ENCODE measurements around the gene SHMT2. TPM values are rescaled to one million over a fixed set of nuclear protein-coding genes. Genes with fewer than 3 reads are reported as not detected.

The SHMT2 gene
- total RNA-seq, 1 donor from 2014 or later = 90.2 TPM

DNA sequence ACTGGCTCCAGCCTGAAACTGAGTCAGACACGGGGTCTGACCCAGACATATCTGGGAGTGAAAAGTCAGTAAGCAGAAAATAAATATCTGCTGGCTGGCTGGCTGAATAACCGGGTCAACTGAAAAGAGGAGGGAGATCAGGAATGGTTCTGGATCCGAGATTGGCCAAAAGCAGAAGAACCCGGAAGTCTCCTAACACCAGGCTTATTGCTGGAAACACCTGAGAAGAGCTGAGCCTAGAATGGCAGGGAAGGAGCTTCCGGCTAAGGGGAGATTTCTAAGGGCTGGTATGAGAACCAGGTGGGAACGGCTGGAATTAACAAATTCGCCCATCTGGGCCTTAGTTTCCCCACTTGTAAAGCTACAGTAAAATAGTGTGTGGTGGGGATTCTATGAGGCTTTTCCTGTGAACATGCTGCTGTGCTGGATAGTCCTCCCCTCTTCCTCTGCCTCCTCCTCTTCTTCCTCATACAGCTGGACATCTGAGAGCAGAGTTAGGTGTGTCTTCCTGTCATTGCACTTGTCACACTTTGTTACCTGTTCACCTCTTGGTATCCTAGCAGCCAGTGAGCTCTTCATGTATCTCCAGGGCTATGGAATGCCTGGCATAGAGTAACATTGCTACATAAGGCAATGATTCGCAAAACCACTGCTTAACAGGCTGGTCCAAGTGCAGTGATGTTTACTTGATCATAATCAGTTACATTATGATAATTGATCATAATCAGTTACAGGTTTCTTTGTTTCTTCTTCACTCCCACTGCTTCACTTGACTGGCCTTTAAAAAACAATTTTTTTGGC lies 2.0 kb upstream of the SHMT2 start:
- H3K9ac ChIP-seq = no peak overlapping the region
- peaks cover 68% of the 10 kb centered on the region for H3K27me3 ChIP-seq
- no peak overlapping the region for H3K27ac ChIP-seq
- peaks cover 38% of the 10 kb centered on the region for H4K20me1 ChIP-seq (ENCODE audit: low read depth)
- TF ChIP-seq EZH2phosphoT487 (IDR thresholded peaks at IDR 0.05) (no peak), CTCF (IDR thresholded peaks at IDR 0.05) (no peak), EZH2 (IDR thresholded peaks at IDR 0.05) (no peak)
- H2AFZ ChIP-seq (replicated peaks) = no peak overlapping the region
- H3K9me3 Mint-ChIP-seq = peaks cover 4% of the 10 kb centered on the region
- H3K4me3 ChIP-seq = peak overlapping the region; percentile 43
- H3K4me3 Mint-ChIP-seq = peak overlapping the region; percentile 77
- no peaks in the 10 kb centered on the region for H3K9me3 ChIP-seq (ENCODE audit: low read depth)
- H3K4me2 ChIP-seq = peak overlapping the region; percentile 90
- H3K36me3 Mint-ChIP-seq = peaks cover 6% of the 10 kb centered on the region
- H3F3A ChIP-seq (ENCODE audit: low read depth) = peaks cover 27% of the 10 kb centered on the region
- H3K4me1 Mint-ChIP-seq = peaks cover 53% of the 10 kb centered on the region
- peaks cover 54% of the 10 kb centered on the region for H3K27me3 Mint-ChIP-seq (ENCODE audit: insufficient read depth, low read depth)
- peaks cover 17% of the 10 kb centered on the region for H3K79me2 ChIP-seq (ENCODE audit: low read depth)
- no peak for DNase-seq (ENCODE audit: low spot score)
- H3K36me3 ChIP-seq = no peaks in the 10 kb centered on the region
- peaks cover 24% of the 10 kb centered on the region for H3K4me1 ChIP-seq
- H3K27ac Mint-ChIP-seq = no peak overlapping the region

DNA sequence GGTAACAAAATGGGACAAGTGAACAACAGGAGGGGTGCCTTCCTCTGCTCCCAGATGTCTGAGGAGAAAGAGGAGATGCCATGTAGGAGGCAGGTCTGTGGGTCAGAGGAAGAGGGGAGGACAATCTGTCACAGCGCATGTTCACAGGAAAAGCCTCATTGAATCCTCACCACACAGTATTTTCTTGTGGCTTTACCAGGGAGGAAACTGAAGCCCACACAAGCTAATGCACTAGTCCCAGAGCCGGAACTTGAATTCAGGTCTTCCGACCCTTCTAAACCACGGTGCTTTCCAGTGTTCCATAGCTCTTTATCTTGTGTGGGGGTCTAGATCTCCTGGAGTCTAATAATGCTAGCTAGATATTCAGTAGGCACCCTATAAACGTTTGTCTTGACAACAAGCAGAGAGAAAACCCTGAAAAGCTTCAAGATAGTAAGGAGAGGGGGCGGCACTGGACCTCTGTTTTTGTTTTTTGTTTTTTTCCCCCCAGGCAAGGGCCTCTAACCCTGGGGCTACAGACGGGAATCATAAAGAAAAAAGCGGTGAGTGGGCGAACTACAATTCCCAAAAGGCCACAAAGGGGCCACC lies 371 bp upstream of the SHMT2 start:
- Mint-ChIP-seq H3K4me3 (peak overlapping the region; percentile 97), H3K27me3 (ENCODE audit: insufficient read depth, low read depth) (peaks cover 38% of the 10 kb centered on the region), H3K4me1 (peaks cover 45% of the 10 kb centered on the region), H3K27ac (peak overlapping the region; percentile 43), H3K36me3 (peaks cover 17% of the 10 kb centered on the region), H3K9me3 (no peaks in the 10 kb centered on the region)
- Histone ChIP-seq H2AFZ (replicated peaks) (peak overlapping the region; percentile 20), H3K27me3 (peaks cover 52% of the 10 kb centered on the region), H3K9ac (no peak overlapping the region), H3K9me3 (ENCODE audit: low read depth) (no peaks in the 10 kb centered on the region), H3F3A (ENCODE audit: low read depth) (peaks cover 23% of the 10 kb centered on the region), H3K27ac (no peak overlapping the region), H4K20me1 (ENCODE audit: low read depth) (peaks cover 38% of the 10 kb centered on the region), H3K4me2 (no peak overlapping the region), H3K4me1 (peaks cover 23% of the 10 kb centered on the region), H3K36me3 (no peaks in the 10 kb centered on the region), H3K79me2 (ENCODE audit: low read depth) (peaks cover 17% of the 10 kb centered on the region), H3K4me3 (peak overlapping the region; percentile 62)
- no peak for TF ChIP-seq EZH2 (IDR thresholded peaks at IDR 0.05)
- TF ChIP-seq EZH2phosphoT487 (IDR thresholded peaks at IDR 0.05) = no peak
- DNase-seq (ENCODE audit: low spot score) = no peak

GRCh38 chr12:57230381-57231155 lies 1.1 kb downstream of the SHMT2 start:
- no peak for TF ChIP-seq EZH2 (IDR thresholded peaks at IDR 0.05)
- TF ChIP-seq CTCF (IDR thresholded peaks at IDR 0.05) = no peak
- no peak for TF ChIP-seq EZH2phosphoT487 (IDR thresholded peaks at IDR 0.05)
- H3F3A ChIP-seq (ENCODE audit: low read depth) = peaks cover 20% of the 10 kb centered on the region
- H3K36me3 Mint-ChIP-seq = peaks cover 22% of the 10 kb centered on the region
- H3K27ac ChIP-seq = no peak overlapping the region
- peaks cover 53% of the 10 kb centered on the region for H3K4me1 Mint-ChIP-seq
- H3K9ac ChIP-seq = peak overlapping the region; percentile 63
- peaks cover 17% of the 10 kb centered on the region for H3K79me2 ChIP-seq (ENCODE audit: low read depth)
- H3K9me3 Mint-ChIP-seq = no peaks in the 10 kb centered on the region
- H3K27me3 Mint-ChIP-seq (ENCODE audit: insufficient read depth, low read depth) = peaks cover 30% of the 10 kb centered on the region
- peaks cover 33% of the 10 kb centered on the region for H4K20me1 ChIP-seq (ENCODE audit: low read depth)
- peaks cover 48% of the 10 kb centered on the region for H3K27me3 ChIP-seq
- peak overlapping the region; percentile 80 for H3K4me2 ChIP-seq
- H3K27ac Mint-ChIP-seq = peak overlapping the region; percentile 83
- H3K4me3 ChIP-seq = peak overlapping the region; percentile 62
- H3K9me3 ChIP-seq (ENCODE audit: low read depth) = no peaks in the 10 kb centered on the region
- no peak overlapping the region for H2AFZ ChIP-seq (replicated peaks)
- DNase-seq (ENCODE audit: low spot score) = no peak
- no peaks in the 10 kb centered on the region for H3K36me3 ChIP-seq
- H3K4me1 ChIP-seq = peaks cover 32% of the 10 kb centered on the region
- H3K4me3 Mint-ChIP-seq = peak overlapping the region; percentile 97
